SK-N-SH (cell line): ENCODE measurements around the gene RFWD3. TPM values are rescaled to one million over a fixed set of nuclear protein-coding genes. Genes with fewer than 3 reads are reported as not detected.
A peak's percentile ranks its signal among the peaks of the same experiment; 100 is the strongest.

ENCODE experiments used
- CTCF ChIA-PET: fragments of 300-600, 350-600 bp; formaldehyde crosslinking; extraction: SDS; loops from one replicate; lab custom pipeline; 2021; lab: Yijun Ruan, JAX
- POLR2A ChIA-PET: fragments of 350-600 bp; sonication (Branson Sonifier 250); formaldehyde crosslinking; extraction: SDS; loops from one replicate; lab custom pipeline; 2020; ENCODE audit warnings: antibody characterized with exemption, inconsistent platforms; lab: Yijun Ruan, JAX
- DNase-seq: peaks from one replicate; pipeline ENCODE4 v3.0.0; 2012
- H2AFZ ChIP-seq: fragments of 200-600 bp; sonication (generic); 2 replicates; pipeline ENCODE4 v1.8.1; 2016; ENCODE audit warnings: antibody characterized with exemption, mild to moderate bottlenecking, low read depth
- H3F3A ChIP-seq: fragments of 200-600 bp; sonication (generic); replicated peaks from 2 replicates; pipeline ENCODE3; 2016; ENCODE audit warnings: antibody characterized with exemption, mild to moderate bottlenecking; ENCODE audit not compliant: insufficient read depth
- H3K27ac ChIP-seq, 2 experiments: fragments of 200-500 bp in 1 of 2; fragments of 200-600 bp in 1 of 2; sonication (Bioruptor generic) in 1 of 2; sonication (generic), shearing (Covaris generic) in 1 of 2; 2 replicates each; pipeline versions ENCODE4 v1.5.1 to v1.6.1; 2014 to 2016; ENCODE audit warnings: low read depth in 2 of 2, inconsistent platforms in 1 of 2, low read length in 1 of 2, mild to moderate bottlenecking in 1 of 2, mixed read lengths in 1 of 2
- H3K27me3 ChIP-seq: fragments of 200-600 bp; sonication (generic), shearing (Covaris generic); 2 replicates; pipeline ENCODE4 v1.6.1; 2016; ENCODE audit warnings: mixed run types; ENCODE audit not compliant: insufficient read depth
- H3K36me3 ChIP-seq, 2 experiments: fragments of 200-500 bp in 1 of 2; fragments of 200-600 bp in 1 of 2; sonication (Bioruptor generic) in 1 of 2; sonication (generic) in 1 of 2; replicated peaks in 1 of 2; 2 replicates each; pipeline versions ENCODE3 to v1.5.1; 2014 to 2016; ENCODE audit warnings: low read length in 1 of 2, mild to moderate bottlenecking in 1 of 2; ENCODE audit not compliant: insufficient read depth in 2 of 2, control insufficient read depth in 1 of 2
- H3K4me1 ChIP-seq, 2 experiments: fragments of 200-500 bp in 1 of 2; fragments of 200-600 bp in 1 of 2; sonication (Bioruptor generic) in 1 of 2; sonication (generic), shearing (Covaris generic) in 1 of 2; 2 replicates each; pipeline versions ENCODE4 v1.5.1 to v1.6.1; 2014 to 2016; ENCODE audit warnings: low read depth in 1 of 2, low read length in 1 of 2, mixed run types in 1 of 2; ENCODE audit not compliant: insufficient read depth in 2 of 2, control insufficient read depth in 1 of 2
- H3K4me2 ChIP-seq: fragments of 200-600 bp; sonication (generic), shearing (Covaris generic); 2 replicates; pipeline ENCODE4 v1.6.1; 2017; ENCODE audit warnings: mixed run types
- H3K4me3 ChIP-seq, 2 experiments: fragments of 200-500 bp in 1 of 2; fragments of 200-600 bp in 1 of 2; sonication (Bioruptor generic) in 1 of 2; sonication (generic), shearing (Covaris generic) in 1 of 2; 2 replicates each; pipeline versions ENCODE4 v1.5.1 to v1.8.1; 2014 to 2016; ENCODE audit warnings: low read depth in 2 of 2, inconsistent platforms in 1 of 2, low read length in 1 of 2, mild to moderate bottlenecking in 1 of 2, mixed read lengths in 1 of 2, moderate library complexity in 1 of 2
- H3K79me2 ChIP-seq: fragments of 200-600 bp; sonication (generic); 2 replicates; pipeline ENCODE4 v1.8.1; 2017; ENCODE audit warnings: mild to moderate bottlenecking; ENCODE audit not compliant: insufficient read depth
- H3K9ac ChIP-seq: fragments of 200-600 bp; sonication (generic); 2 replicates; pipeline ENCODE4 v1.6.1; 2017; ENCODE audit warnings: mixed run types
- H3K9me2 ChIP-seq: fragments of 200-600 bp; sonication (generic); 2 replicates; pipeline ENCODE4 v1.6.1; 2017; ENCODE audit warnings: mixed run types
- H3K9me3 ChIP-seq: fragments of 200-600 bp; sonication (generic); 2 replicates; pipeline ENCODE4 v1.6.1; 2017; ENCODE audit warnings: mixed run types, mild to moderate bottlenecking, moderate library complexity
- H4K20me1 ChIP-seq: fragments of 200-600 bp; sonication (generic); 2 replicates; pipeline ENCODE4 v1.6.1; 2017; ENCODE audit warnings: mild to moderate bottlenecking, mixed run types; ENCODE audit not compliant: insufficient read depth
- CHD2 ChIP-seq: fragments of 150-350 bp; IDR thresholded peaks from 2 replicates; pipeline ENCODE4 v1.6.1; 2018; ENCODE audit warnings: low read length; ENCODE audit not compliant: partially characterized antibody
- FOSL2 ChIP-seq: IDR thresholded peaks from 2 replicates; pipeline ENCODE4 v1.4.0; 2012; ENCODE audit warnings: low read depth, mild to moderate bottlenecking, moderate library complexity, borderline replicate concordance
- FOXJ3 ChIP-seq: sonication (generic); formaldehyde crosslinking; IDR thresholded peaks from 2 replicates; pipeline ENCODE4 v1.5.1; 2020; ENCODE audit warnings: mild to moderate bottlenecking, missing genetic modification reagents
- JUND ChIP-seq: IDR thresholded peaks from 2 replicates; pipeline ENCODE4 v1.4.0; 2012
- NFIC ChIP-seq: IDR thresholded peaks from 2 replicates; pipeline ENCODE4 v1.4.0; 2012; ENCODE audit warnings: borderline replicate concordance
- POLR2AphosphoS5 ChIP-seq: IDR thresholded peaks from 2 replicates; pipeline ENCODE4 v1.6.1; 2012; ENCODE audit warnings: low read depth, low read length
- RAD21 ChIP-seq: IDR thresholded peaks from 2 replicates; pipeline ENCODE4 v1.6.1; 2012; ENCODE audit warnings: mild to moderate bottlenecking, low read length
- SIN3A ChIP-seq: IDR thresholded peaks from 2 replicates; pipeline ENCODE4 v1.6.1; 2012; ENCODE audit warnings: low read depth, mild to moderate bottlenecking, low read length, moderate library complexity, borderline replicate concordance
- SMC3 ChIP-seq: IDR thresholded peaks from 2 replicates; pipeline ENCODE4 v1.6.1; 2012; ENCODE audit warnings: low read depth, low read length, improper control_type of control experiment
- TAF1 ChIP-seq: IDR thresholded peaks from 2 replicates; pipeline ENCODE4 v1.6.1; 2012; ENCODE audit warnings: low read depth, mild to moderate bottlenecking, low read length, moderate library complexity, borderline replicate concordance
- TEAD4 ChIP-seq: IDR thresholded peaks from 2 replicates; pipeline ENCODE4 v1.4.0; 2012; ENCODE audit warnings: mild to moderate bottlenecking, borderline replicate concordance; ENCODE audit not compliant: insufficient read depth
- WGBS: methylation state at CpG from one replicate; pipeline ENCODE4 v1.1.6; 2017; ENCODE audit warnings: low lambda C conversion rate; 5-methylcytosine and 5-hydroxymethylcytosine counted together
- polyA plus RNA-seq, 3 experiments: library from polyadenylated mRNA; depleted of rRNA; stranded (reverse); fragments of >200 nt; gene quantifications; 2 replicates each; pipeline ENCODE4 v1.2.3, GENCODE V29; 2012
- TF ChIP-seq, protein P1 (sequence below): IDR thresholded peaks from 2 replicates; pipeline ENCODE4 v1.4.0; 2012; ENCODE audit warnings: low read depth, borderline replicate concordance
- TF ChIP-seq, protein P2 (sequence below): IDR thresholded peaks from 2 replicates; pipeline ENCODE4; 2012
- TF ChIP-seq, protein P3 (sequence below): fragments of 200-600 bp; sonication (generic); IDR thresholded peaks from 2 replicates; pipeline ENCODE4 v1.6.1; 2017; ENCODE audit warnings: antibody characterized with exemption, mild to moderate bottlenecking, moderate library complexity
- TF ChIP-seq, protein P4 (sequence below): IDR thresholded peaks from 2 replicates; pipeline ENCODE4 v1.4.0; 2012; ENCODE audit warnings: low read depth, borderline replicate concordance

Gene RFWD3
- polyA plus RNA-seq, 1 of the 3 experiments (the other 2 are of a cell fraction) = 13.2 TPM

DNA sequence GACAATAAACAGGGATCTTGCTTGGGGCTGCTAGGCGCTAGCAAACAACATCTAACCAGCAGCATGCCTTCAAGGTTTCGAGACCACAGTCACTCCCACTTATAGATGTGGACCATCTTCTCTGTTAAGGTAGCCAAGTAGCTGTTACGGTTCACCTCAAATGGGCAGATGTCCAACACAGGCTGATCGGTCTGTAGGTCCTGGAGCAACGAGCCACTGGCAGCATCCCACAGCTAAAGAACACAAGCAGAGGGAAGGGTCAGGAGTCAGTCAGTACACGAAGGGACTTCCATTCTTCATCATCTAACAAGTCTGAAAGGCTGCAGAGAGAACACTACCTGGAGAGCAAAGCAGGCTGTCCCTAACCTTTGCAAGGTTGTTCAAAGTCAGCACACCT lies 42.8 kb downstream of the RFWD3 start:
- POLR2A ChIA-PET = no interaction called here
- Histone ChIP-seq H4K20me1 (no peaks in the 10 kb centered on the region), H3K79me2 (no peaks in the 10 kb centered on the region; the same call in 1 of the 2 replicates), H3K27ac (no peak overlapping the region), H3K9me2 (no peaks in the 10 kb centered on the region), H3K4me1 (peaks cover 9 to 21% of the 10 kb centered on the region in 2 experiments; a peak in 3 of 4 replicates), H3K36me3 (peaks cover 42 to 51% of the 10 kb centered on the region in 2 experiments), H3K4me3 (no peak overlapping the region), H3K9me3 (no peaks in the 10 kb centered on the region), H3K4me2 (no peak overlapping the region), H3F3A (no peaks in the 10 kb centered on the region), H2AFZ (no peak overlapping the region), H3K9ac (no peak overlapping the region), H3K27me3 (no peaks in the 10 kb centered on the region)
- 88% methylated on average over 6 of the region's 6 CpGs for WGBS
- CTCF ChIA-PET = interaction anchor here (0.9 to 3.2 kb wide), 6 partner anchors 9 to 314 kb away, joined by 3 to 18 read pairs (median 5); partner anchors contain the start of gene GLG1
- TF ChIP-seq POLR2AphosphoS5 (no peak), FOXJ3 (CRISPR knock-in tag) (no peak), CHD2 (no peak), RAD21 (no peak), NFIC (no peak), TAF1 (no peak), FOSL2 (no peak), JUND (no peak), SMC3 (no peak)
- TF ChIP-seq, protein P1, sequence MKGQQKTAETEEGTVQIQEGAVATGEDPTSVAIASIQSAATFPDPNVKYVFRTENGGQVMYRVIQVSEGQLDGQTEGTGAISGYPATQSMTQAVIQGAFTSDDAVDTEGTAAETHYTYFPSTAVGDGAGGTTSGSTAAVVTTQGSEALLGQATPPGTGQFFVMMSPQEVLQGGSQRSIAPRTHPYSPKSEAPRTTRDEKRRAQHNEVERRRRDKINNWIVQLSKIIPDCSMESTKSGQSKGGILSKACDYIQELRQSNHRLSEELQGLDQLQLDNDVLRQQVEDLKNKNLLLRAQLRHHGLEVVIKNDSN = no peak
- TF ChIP-seq, protein P2, sequence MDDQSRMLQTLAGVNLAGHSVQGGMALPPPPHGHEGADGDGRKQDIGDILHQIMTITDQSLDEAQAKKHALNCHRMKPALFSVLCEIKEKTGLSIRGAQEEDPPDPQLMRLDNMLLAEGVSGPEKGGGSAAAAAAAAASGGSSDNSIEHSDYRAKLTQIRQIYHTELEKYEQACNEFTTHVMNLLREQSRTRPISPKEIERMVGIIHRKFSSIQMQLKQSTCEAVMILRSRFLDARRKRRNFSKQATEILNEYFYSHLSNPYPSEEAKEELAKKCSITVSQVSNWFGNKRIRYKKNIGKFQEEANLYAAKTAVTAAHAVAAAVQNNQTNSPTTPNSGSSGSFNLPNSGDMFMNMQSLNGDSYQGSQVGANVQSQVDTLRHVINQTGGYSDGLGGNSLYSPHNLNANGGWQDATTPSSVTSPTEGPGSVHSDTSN = no peak
- TF ChIP-seq, protein P3, sequence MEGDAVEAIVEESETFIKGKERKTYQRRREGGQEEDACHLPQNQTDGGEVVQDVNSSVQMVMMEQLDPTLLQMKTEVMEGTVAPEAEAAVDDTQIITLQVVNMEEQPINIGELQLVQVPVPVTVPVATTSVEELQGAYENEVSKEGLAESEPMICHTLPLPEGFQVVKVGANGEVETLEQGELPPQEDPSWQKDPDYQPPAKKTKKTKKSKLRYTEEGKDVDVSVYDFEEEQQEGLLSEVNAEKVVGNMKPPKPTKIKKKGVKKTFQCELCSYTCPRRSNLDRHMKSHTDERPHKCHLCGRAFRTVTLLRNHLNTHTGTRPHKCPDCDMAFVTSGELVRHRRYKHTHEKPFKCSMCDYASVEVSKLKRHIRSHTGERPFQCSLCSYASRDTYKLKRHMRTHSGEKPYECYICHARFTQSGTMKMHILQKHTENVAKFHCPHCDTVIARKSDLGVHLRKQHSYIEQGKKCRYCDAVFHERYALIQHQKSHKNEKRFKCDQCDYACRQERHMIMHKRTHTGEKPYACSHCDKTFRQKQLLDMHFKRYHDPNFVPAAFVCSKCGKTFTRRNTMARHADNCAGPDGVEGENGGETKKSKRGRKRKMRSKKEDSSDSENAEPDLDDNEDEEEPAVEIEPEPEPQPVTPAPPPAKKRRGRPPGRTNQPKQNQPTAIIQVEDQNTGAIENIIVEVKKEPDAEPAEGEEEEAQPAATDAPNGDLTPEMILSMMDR = no peak
- DNase-seq = no peak

DNA sequence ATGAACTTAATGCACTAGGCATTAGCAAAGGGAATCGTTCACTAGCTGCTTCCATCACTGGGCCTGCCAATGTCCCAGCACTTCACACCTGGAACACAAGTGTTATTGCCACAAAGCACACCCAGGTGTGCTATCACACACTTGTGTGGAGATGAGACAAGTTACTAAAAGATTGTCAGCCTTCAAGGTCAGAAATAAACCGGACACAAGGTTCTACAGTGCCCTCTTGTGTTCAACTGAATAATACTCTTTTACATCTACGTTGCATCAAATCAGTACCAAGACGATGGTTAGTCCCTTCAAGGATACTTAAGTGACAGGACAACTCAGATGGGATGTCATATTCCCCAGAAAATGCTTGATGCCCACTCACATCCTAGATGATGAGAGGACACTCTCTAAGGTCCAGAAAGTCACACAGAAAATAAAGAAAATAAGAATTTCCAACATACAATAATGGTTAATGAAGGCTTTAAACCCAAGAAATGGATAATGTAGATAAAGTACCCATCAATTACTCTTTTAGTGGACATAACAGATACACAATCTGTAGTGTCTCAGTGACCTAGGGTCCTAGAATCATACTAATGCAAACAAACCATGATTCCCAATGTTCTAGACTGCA lies 43.4 kb downstream of the RFWD3 start:
- H3K79me2 ChIP-seq = no peaks in the 10 kb centered on the region; the same call in 1 of the 2 replicates
- H3K9me2 ChIP-seq = no peaks in the 10 kb centered on the region
- H3K27ac ChIP-seq = no peak overlapping the region
- H3K4me1 ChIP-seq = peaks cover 9 to 19% of the 10 kb centered on the region in 2 experiments; a peak in 3 of 4 replicates
- POLR2A ChIA-PET = no interaction called here
- DNase-seq = peak; percentile 47
- no peaks in the 10 kb centered on the region for H3F3A ChIP-seq
- no peaks in the 10 kb centered on the region for H4K20me1 ChIP-seq
- H3K4me2 ChIP-seq = no peak overlapping the region
- H3K9ac ChIP-seq = no peak overlapping the region
- 32% methylated on average over 4 of the region's 4 CpGs for WGBS
- H3K27me3 ChIP-seq = no peaks in the 10 kb centered on the region
- no peak overlapping the region for H2AFZ ChIP-seq
- no peak overlapping the region for H3K4me3 ChIP-seq
- CTCF ChIA-PET = interaction anchor here (0.6 to 3.2 kb wide), 20 partner anchors 10 to 318 kb away, joined by 3 to 18 read pairs (median 4); partner anchors contain the start of gene GLG1
- H3K36me3 ChIP-seq = peaks cover 41 to 47% of the 10 kb centered on the region in 2 experiments
- TF ChIP-seq, protein P3 = peak; percentile 76
- TF ChIP-seq SIN3A (no peak), TEAD4 (no peak), SMC3 (peak; percentile 47), RAD21 (peak; percentile 83), CHD2 (no peak)
- TF ChIP-seq, protein P4, sequence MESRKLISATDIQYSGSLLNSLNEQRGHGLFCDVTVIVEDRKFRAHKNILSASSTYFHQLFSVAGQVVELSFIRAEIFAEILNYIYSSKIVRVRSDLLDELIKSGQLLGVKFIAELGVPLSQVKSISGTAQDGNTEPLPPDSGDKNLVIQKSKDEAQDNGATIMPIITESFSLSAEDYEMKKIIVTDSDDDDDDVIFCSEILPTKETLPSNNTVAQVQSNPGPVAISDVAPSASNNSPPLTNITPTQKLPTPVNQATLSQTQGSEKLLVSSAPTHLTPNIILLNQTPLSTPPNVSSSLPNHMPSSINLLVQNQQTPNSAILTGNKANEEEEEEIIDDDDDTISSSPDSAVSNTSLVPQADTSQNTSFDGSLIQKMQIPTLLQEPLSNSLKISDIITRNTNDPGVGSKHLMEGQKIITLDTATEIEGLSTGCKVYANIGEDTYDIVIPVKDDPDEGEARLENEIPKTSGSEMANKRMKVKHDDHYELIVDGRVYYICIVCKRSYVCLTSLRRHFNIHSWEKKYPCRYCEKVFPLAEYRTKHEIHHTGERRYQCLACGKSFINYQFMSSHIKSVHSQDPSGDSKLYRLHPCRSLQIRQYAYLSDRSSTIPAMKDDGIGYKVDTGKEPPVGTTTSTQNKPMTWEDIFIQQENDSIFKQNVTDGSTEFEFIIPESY = no peak
- H3K9me3 ChIP-seq = no peaks in the 10 kb centered on the region
